HepG2 (cell line): ENCODE data around the gene SOX13. TPM values are rescaled to one million over a fixed set of nuclear protein-coding genes. Genes with fewer than 3 reads are reported as not detected.

Experiments
- ATAC-seq: fragments of 200-7000 bp; cut with Tn5 transposase; 3 replicates; pipeline ENCODE4 v1.9.1; 2020; ENCODE audit warnings: mild to moderate bottlenecking, moderate library complexity
- BruUV-seq: library from RNA; stranded (reverse); fragments of 400-500 nt; replicated peaks from 2 replicates; lab custom pipeline; 2021; lab: Mats Ljungman, UMichigan
- CTCF ChIA-PET: fragments of 300-600 bp; formaldehyde crosslinking; extraction: SDS; loops from one replicate; lab custom pipeline; 2021; ENCODE audit warnings: low total read pairs, inconsistent platforms, low intra/inter-chr PET ratio; lab: Yijun Ruan, JAX
- POLR2A ChIA-PET: fragments of 350-600 bp; sonication (Branson Sonifier 250); formaldehyde crosslinking; loops from one replicate; lab custom pipeline; 2020; ENCODE audit warnings: antibody characterized with exemption, inconsistent platforms; lab: Yijun Ruan, JAX
- DNase-seq: peaks from one replicate; pipeline ENCODE4 v3.0.0-alpha.2; 2015; ENCODE audit warnings: low spot score
- FAIRE-seq: peaks from 3 replicates; lab custom pipeline; 2011; peaks lifted over from hg19 to GRCh38; lab: Jason Lieb, UNC
- H2AFZ ChIP-seq: one replicate; pipeline ENCODE4 v1.6.1; 2011; ENCODE audit warnings: low read length, inconsistent platforms
- H3K27ac ChIP-seq: fragments of 300-600 bp; 3 replicates; pipeline ENCODE4 v1.8.0; 2011; ENCODE audit warnings: mixed run types, mild to moderate bottlenecking, mixed read lengths, low read length, inconsistent platforms; ENCODE audit not compliant: insufficient read depth; ENCODE audit errors: extremely low read length
- H3K27me3 ChIP-seq, 2 experiments: fragments of 200-600 bp in 1 of 2; 2 replicates in 1 of 2; 3 replicates in 1 of 2; pipeline versions ENCODE4 v1.6.0 to v1.8.0; 2011; ENCODE audit warnings: low read length in 2 of 2, mild to moderate bottlenecking in 2 of 2, moderate library complexity in 2 of 2, inconsistent platforms in 1 of 2; ENCODE audit not compliant: insufficient read depth in 2 of 2, control insufficient read depth in 1 of 2
- H3K36me3 ChIP-seq, 2 experiments: fragments of 200-600 bp in 1 of 2; replicated peaks in 1 of 2; 2 replicates in 1 of 2; 3 replicates in 1 of 2; pipeline versions ENCODE4 v1.5.1 to v1.8.0; 2011; ENCODE audit warnings: low read length in 2 of 2, inconsistent platforms in 1 of 2; ENCODE audit not compliant: insufficient read depth in 2 of 2, control insufficient read depth in 1 of 2
- H3K4me1 ChIP-seq: 2 replicates; pipeline ENCODE4 v1.5.1; 2012; ENCODE audit warnings: low read length, inconsistent platforms; ENCODE audit not compliant: insufficient read depth
- H3K4me2 ChIP-seq: 2 replicates; pipeline ENCODE4 v1.6.0; 2011; ENCODE audit warnings: low read depth, low read length, inconsistent platforms
- H3K4me3 ChIP-seq, 3 experiments: fragments of 200-600 bp in 1 of 3; sonication (generic), shearing (Covaris generic) in 1 of 3; replicated peaks in 1 of 3; 2 replicates each; pipeline ENCODE4 v1.5.1; 2011 to 2016; ENCODE audit warnings: low read length in 3 of 3, inconsistent platforms in 2 of 3, low read depth in 2 of 3, mild to moderate bottlenecking in 2 of 3, control low read depth in 1 of 3, mixed read lengths in 1 of 3; ENCODE audit not compliant: insufficient read depth in 1 of 3
- H3K79me2 ChIP-seq: one replicate; pipeline ENCODE4 v1.6.1; 2011; ENCODE audit warnings: low read length, inconsistent platforms; ENCODE audit not compliant: insufficient read depth
- H3K9ac ChIP-seq: 2 replicates; pipeline ENCODE4 v1.6.0; 2011; ENCODE audit warnings: mild to moderate bottlenecking, low read depth, low read length, inconsistent platforms; ENCODE audit not compliant: insufficient read depth
- H3K9me3 ChIP-seq: 2 replicates; pipeline ENCODE4 v1.5.1; 2012; ENCODE audit warnings: mild to moderate bottlenecking, low read length
- H4K20me1 ChIP-seq: 2 replicates; pipeline ENCODE4 v1.6.0; 2011; ENCODE audit warnings: inconsistent platforms, mild to moderate bottlenecking, low read length, moderate library complexity; ENCODE audit not compliant: insufficient read depth
- BCL3 ChIP-seq: sonication (generic); formaldehyde crosslinking; IDR thresholded peaks from 2 replicates; pipeline ENCODE4 v1.5.1; 2020; ENCODE audit warnings: mild to moderate bottlenecking, missing genetic modification reagents, moderate library complexity
- FOXK2 ChIP-seq: fragments of 450-650 bp; IDR thresholded peaks from 2 replicates; pipeline ENCODE4 v1.6.1; 2016
- HNRNPL ChIP-seq: fragments of 200-400 bp; formaldehyde crosslinking; IDR thresholded peaks from 2 replicates; pipeline ENCODE4 v1.6.1; 2017; ENCODE audit warnings: mild to moderate bottlenecking, low read depth, low read length
- KDM5B ChIP-seq: sonication (generic); formaldehyde crosslinking; IDR thresholded peaks from 2 replicates; pipeline ENCODE4 v1.4.0; 2020; ENCODE audit warnings: missing genetic modification reagents, mild to moderate bottlenecking, borderline replicate concordance
- PATZ1 ChIP-seq: sonication (generic); formaldehyde crosslinking; IDR thresholded peaks from 2 replicates; pipeline ENCODE4 v1.4.0; 2020; ENCODE audit warnings: missing genetic modification reagents
- RAD51 ChIP-seq: fragments of 450-650 bp; IDR thresholded peaks from 2 replicates; pipeline ENCODE4 v1.6.1; 2016; ENCODE audit warnings: borderline replicate concordance
- RFX3 ChIP-seq: IDR thresholded peaks from 2 replicates; pipeline ENCODE4 v1.6.1; 2016; ENCODE audit warnings: missing biosample characterization, missing genetic modification reagents
- SP2 ChIP-seq: sonication (generic); formaldehyde crosslinking; IDR thresholded peaks from 2 replicates; pipeline ENCODE4 v1.5.1; 2020; ENCODE audit warnings: mild to moderate bottlenecking, missing genetic modification reagents
- SP5 ChIP-seq: IDR thresholded peaks from 2 replicates; pipeline ENCODE4 v1.6.1; 2016; ENCODE audit warnings: low read depth, borderline replicate concordance
- ZBTB1 ChIP-seq: sonication (generic); formaldehyde crosslinking; IDR thresholded peaks from 2 replicates; pipeline ENCODE4 v1.4.0; 2020; ENCODE audit warnings: missing genetic modification reagents, borderline replicate concordance
- ZHX1 ChIP-seq: sonication (generic); formaldehyde crosslinking; IDR thresholded peaks from 2 replicates; pipeline ENCODE4 v1.8.1; 2022; ENCODE audit warnings: low read depth, mild to moderate bottlenecking, missing genetic modification reagents
- ZKSCAN1 ChIP-seq: fragments of 150-350 bp; IDR thresholded peaks from 2 replicates; pipeline ENCODE4 v1.6.1; 2014; ENCODE audit warnings: low read length
- ZNF350 ChIP-seq: sonication (generic); formaldehyde crosslinking; IDR thresholded peaks from 2 replicates; pipeline ENCODE4 v1.4.0; 2020; ENCODE audit warnings: mild to moderate bottlenecking, low read depth, missing genetic modification reagents, borderline replicate concordance
- ZNF772 ChIP-seq: sonication (generic); formaldehyde crosslinking; IDR thresholded peaks from 2 replicates; pipeline ENCODE4 v1.5.0; 2020; ENCODE audit warnings: mild to moderate bottlenecking, missing genetic modification reagents
- ZNF788 ChIP-seq: sonication (generic); formaldehyde crosslinking; IDR thresholded peaks from 2 replicates; pipeline ENCODE4 v1.5.0; 2020; ENCODE audit warnings: mild to moderate bottlenecking, missing genetic modification reagents, borderline replicate concordance
- WGBS: methylation state at CpG from one replicate; pipeline ENCODE4 v1.1.6; 2017; ENCODE audit warnings: low lambda C conversion rate; 5-methylcytosine and 5-hydroxymethylcytosine counted together
- in situ Hi-C: cut with HindIII; loops from 2 replicates; pipeline ENCODE4 v1.10.0; 2017; ENCODE audit warnings: low pct_unique_long_range_greater_than_20kb; ENCODE audit not compliant: extremely low pct_ligation_motif_present
- intact Hi-C: fragments of 100-400 bp; cut with micrococcal nuclease; formaldehyde crosslinking; loops from one replicate; pipeline ENCODE4 v1.10.0; 2022; ENCODE audit not compliant: unreplicated experiment
- polyA plus RNA-seq, 8 experiments: library from polyadenylated mRNA; depleted of rRNA in 3 of 8; stranded (reverse) in 7 of 8; unstranded in 1 of 8; fragments of >200 nt; fragmentation: Illumina TruSeq in 4 of 8; extraction: Trizol in 4 of 8; gene quantifications; 2 replicates each; pipeline versions ENCODE4 v1.2.1 to v1.2.3, GENCODE V29; 2011 to 2016; ENCODE audit warnings: low read depth in 4 of 8, missing spikeins in 1 of 8, mixed read lengths in 1 of 8; ENCODE audit not compliant: insufficient read depth in 1 of 8
- total RNA-seq, 5 experiments: library from RNA; depleted of rRNA; stranded (reverse); fragments of >200 nt; fragmentation: Illumina TruSeq; extraction: Trizol; gene quantifications; 2 replicates each; pipeline ENCODE4 v1.2.3, GENCODE V29; 2016; ENCODE audit warnings: low read depth in 1 of 5

The SOX13 gene
- total and polyA plus RNA-seq, 2 of the 13 experiments (the other 11 are each of a cell fraction or from before 2014, with no cell fraction given): 13.3 to 15.8 TPM

GRCh38 chr1:204151552-204152309 is 78.8 kb downstream of the SOX13 start, which contains the start of gene ETNK2 (continued):
- TF ChIP-seq ZHX1: 0 out of 2 replicates have a peak, but pooled peaks have one; percentile 48
- no peak for TF ChIP-seq RFX3 (CRISPR knock-in tag)
- TF ChIP-seq SP5 (CRISPR knock-in tag): peak; percentile 56; the same call in 1 of the 2 replicates
- TF ChIP-seq SP2 (CRISPR knock-in tag): 0 out of 2 replicates have a peak, but pooled peaks have one; percentile 26

GRCh38 chr1:204152310-204153044 is 79.6 kb downstream of the SOX13 start:
- FAIRE-seq (no peak), DNase-seq (no peak), ATAC-seq (peak; percentile 20)
- H4K20me1 ChIP-seq: no peaks in the 10 kb centered on the region
- H3K4me1 ChIP-seq: peaks cover 38% of the 10 kb centered on the region
- in situ Hi-C loops: no loop called here
- no peaks in the 10 kb centered on the region for H3K9me3 ChIP-seq
- intact Hi-C loops: loop anchor here (10.0 kb wide), 1 partner anchor 222 kb away; no protein-coding TSS in a partner anchor
- POLR2A ChIA-PET: interaction anchor here (1.1 to 1.9 kb wide), 7 partner anchors 7 to 291 kb away, joined by 3 to 8 read pairs (median 5); partner anchors contain the start of genes GOLT1A and SNRPE
- WGBS: 43% methylated on average over 14 of the region's 25 CpGs
- H3K4me3 ChIP-seq: peak overlapping the region; percentile 61 to 82 (median 72); a peak in 5 of 6 replicates
- no peak overlapping the region for H3K27ac ChIP-seq
- no peaks in the 10 kb centered on the region for H3K79me2 ChIP-seq
- H3K27me3 ChIP-seq: peaks cover 2 to 7% of the 10 kb centered on the region in 2 experiments; a peak in 3 of 5 replicates
- H3K4me2 ChIP-seq: peak overlapping the region; percentile 77
- no peak overlapping the region for H2AFZ ChIP-seq
- H3K36me3 ChIP-seq: no peaks in the 10 kb centered on the region
- H3K9ac ChIP-seq: peak overlapping the region; percentile 60
- CTCF ChIA-PET: no interaction called here
- no TSS peak for BruUV-seq
- TF ChIP-seq ZNF350 (CRISPR knock-in tag) (0 out of 2 replicates have a peak, but pooled peaks have one; percentile 31), FOXK2 (no peak), KDM5B (CRISPR knock-in tag) (peak; percentile 23; the same call in 1 of the 2 replicates), ZKSCAN1 (no peak), ZNF772 (CRISPR knock-in tag) (0 out of 2 replicates have a peak, but pooled peaks have one; percentile 55), PATZ1 (0 out of 2 replicates have a peak, but pooled peaks have one; percentile 59), HNRNPL (peak; percentile 90), ZNF788 (CRISPR knock-in tag) (peak; percentile 62; the same call in 1 of the 2 replicates), BCL3 (CRISPR knock-in tag) (0 out of 2 replicates have a peak, but pooled peaks have one; percentile 13), RAD51 (no peak), ZBTB1 (CRISPR knock-in tag) (no peak)
